Stimulated activated CD4-positive, alpha-beta T cell treated with anti-CD3 and anti-CD28 coated beads, TNF-alpha, amount 100 ng/mL, for 48 hours (primary cell): ENCODE measurements around the gene DCST2.
A peak's percentile ranks its signal among the peaks of the same experiment; 100 is the strongest.

Experiments used
- DNase-seq, 3 donors: peaks; one replicate each; pipeline ENCODE4 v3.0.0-alpha.2; 2020; ENCODE audit warnings: low read depth in 3 of 3

The DCST2 gene

DNA sequence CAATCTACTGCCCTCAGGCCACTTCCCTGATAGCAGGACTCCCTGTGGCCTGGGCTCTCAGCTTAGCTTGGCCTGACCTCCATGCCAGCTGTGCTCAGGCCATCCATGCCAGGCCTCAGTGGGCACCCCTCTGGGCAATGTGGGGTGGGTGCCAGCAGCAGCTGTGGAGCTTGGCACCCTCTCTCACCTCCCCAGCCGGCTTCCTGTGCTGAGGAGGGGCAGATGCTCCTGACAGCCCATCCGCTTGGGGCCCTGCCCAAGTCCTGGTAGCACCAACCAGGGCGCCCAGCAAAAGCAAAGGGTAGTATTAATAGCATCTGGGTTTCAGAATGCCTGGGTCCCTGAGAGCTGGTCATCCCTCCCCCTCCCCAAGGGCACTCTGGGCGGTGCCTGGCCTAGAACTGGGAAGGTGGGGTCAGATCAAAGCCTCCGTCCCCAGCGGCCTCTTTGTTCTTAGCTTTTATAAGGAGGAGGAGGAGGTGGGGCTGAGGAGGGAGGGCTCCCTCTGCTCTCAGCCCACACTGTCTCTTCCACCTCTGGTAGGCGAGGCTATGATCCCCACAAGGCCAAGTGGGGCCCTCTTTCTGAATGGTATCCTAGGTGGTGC lies 36.1 kb upstream of the DCST2 start:
- no peak for DNase-seq

DNA sequence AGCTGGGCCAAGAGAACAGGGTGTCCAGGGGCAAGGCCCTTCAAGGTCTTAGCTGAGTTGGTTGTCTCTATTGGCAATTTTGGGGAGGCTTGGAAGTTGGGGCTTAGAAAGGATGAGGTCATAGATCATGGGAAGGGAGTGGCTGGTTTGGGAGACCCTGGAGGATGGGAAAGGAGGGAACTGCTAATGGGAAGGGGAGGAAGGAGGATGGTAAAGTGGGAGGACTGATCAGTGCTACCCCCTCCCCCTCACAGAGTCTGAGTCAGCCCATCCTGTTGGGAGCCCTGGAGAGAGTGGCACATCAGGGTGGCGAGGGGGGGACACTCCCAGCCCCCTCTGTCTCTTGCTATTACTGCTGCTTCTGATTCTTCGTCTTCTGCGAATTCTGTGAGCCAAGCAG lies 35.0 kb upstream of the DCST2 start:
- no peak for DNase-seq

- no peak for DNase-seq
Measured at GRCh38 chr1:155066777-155067176, 33.2 kb upstream of the DCST2 start.

- DNase-seq, result no peak
Measured at GRCh38 chr1:155064832-155065429, 31.4 kb upstream of the DCST2 start.

GRCh38 chr1:155064111-155064831 lies 30.7 kb upstream of the DCST2 start:
- no peak for DNase-seq

GRCh38 chr1:155063550-155064110 lies 30.0 kb upstream of the DCST2 start, which contains the start of gene EFNA4:
TSS of gene EFNA4 (plus strand) at chr1:155063740. CDS start at chr1:155063824, 84 bp downstream.
- DNase-seq, result peak; percentile 66 to 83 (median 68)

- peak; percentile 64 to 76 (median 67) for DNase-seq
Measured at GRCh38 chr1:155062702-155063411, 29.3 kb upstream of the DCST2 start.

- DNase-seq, result no peak
Measured at GRCh38 chr1:155062151-155062686, 28.6 kb upstream of the DCST2 start.

DNA sequence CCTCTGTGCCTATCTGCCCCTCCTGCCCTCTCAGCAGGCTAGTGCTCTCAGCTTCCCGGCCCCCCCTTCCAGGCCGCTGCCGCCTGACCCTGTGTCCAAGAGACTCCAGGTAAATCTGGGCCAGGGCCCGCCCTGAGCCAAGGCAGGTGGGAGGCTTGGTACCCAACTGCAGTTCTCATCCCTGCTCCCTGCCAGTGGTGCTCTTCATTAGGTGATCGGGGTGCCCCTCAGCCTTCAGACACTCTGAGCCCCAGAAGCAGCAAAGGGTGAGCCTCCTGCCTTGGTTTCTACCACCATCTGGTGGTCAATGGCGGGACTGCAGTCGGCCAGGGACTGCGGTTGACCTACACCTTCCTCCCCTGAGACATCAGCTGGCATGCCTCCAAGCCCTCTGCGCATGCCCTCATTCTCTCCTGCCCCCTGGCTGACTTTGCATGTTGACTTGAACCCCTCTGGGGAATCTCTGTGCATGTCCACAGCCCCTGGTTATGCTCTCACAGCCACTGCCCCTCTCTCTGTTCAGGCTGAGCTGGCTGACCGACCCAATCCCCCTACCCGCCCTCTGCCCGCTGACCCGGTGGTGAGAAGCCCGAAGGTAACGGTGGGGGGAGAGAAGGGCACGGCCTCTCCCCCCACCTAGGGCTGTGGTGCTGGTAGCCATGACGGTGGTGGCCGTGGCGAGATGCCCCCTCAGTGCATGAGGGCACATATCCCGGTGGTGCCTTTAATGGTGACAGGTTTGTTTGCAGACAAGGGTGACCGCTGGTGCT lies 28.0 kb upstream of the DCST2 start:
- DNase-seq, result peak; percentile 90 to 96 (median 95)

DNA sequence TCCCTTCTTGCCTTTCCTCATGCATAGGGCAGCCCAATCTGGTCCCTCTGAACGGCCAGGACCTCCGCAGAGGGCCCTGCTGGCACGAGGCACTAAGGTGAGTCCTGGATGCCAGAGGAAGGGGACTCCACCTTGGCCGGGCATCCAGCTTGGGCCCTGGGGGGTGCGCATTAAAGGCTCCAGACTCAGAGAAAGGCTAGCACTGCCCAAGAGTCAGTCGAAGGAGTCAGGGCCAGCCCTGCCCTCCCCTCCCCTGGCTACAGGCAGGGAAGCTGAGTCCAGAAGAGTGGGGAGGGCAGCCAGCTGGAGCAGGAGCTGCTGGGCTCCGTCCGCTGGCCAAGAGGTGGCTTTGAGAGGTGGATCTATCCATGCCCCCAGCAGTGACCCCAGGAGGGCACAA lies 27.2 kb upstream of the DCST2 start:
- no peak for DNase-seq

GRCh38 chr1:155057788-155058211 lies 24.2 kb upstream of the DCST2 start:
- DNase-seq, result no peak

GRCh38 chr1:155057104-155057503 lies 23.5 kb upstream of the DCST2 start:
- DNase-seq, result no peak

DNA sequence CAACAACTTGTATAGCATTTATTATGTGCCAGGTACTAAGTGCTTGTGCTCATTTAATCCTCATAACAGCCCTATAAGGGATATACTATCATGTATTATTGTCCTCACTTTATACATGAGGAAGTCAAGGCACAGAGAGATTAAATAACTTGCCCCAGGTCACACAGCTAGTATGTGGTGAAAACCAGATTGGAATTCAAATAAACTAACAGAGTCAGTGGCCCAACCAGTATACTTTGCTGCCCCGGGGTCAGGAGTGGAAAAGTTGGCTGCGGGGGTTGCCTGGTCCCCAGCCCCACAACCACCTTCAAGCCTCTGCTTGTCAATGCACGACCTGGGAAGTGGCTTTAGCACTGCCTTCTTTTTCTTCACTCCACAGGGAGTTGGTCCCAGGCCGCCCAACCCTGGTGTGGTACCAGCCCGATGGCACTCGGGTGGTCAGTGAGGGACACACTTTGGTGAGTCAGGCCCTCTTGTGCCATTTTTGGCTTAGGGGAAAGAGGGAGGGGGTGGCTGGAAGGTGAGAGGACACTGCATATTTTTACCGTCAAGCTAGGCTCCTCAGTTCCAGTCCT lies 20.0 kb upstream of the DCST2 start:
- no peak for DNase-seq

- no peak for DNase-seq
Measured at GRCh38 chr1:155052439-155053395, 19.1 kb upstream of the DCST2 start.

DNA sequence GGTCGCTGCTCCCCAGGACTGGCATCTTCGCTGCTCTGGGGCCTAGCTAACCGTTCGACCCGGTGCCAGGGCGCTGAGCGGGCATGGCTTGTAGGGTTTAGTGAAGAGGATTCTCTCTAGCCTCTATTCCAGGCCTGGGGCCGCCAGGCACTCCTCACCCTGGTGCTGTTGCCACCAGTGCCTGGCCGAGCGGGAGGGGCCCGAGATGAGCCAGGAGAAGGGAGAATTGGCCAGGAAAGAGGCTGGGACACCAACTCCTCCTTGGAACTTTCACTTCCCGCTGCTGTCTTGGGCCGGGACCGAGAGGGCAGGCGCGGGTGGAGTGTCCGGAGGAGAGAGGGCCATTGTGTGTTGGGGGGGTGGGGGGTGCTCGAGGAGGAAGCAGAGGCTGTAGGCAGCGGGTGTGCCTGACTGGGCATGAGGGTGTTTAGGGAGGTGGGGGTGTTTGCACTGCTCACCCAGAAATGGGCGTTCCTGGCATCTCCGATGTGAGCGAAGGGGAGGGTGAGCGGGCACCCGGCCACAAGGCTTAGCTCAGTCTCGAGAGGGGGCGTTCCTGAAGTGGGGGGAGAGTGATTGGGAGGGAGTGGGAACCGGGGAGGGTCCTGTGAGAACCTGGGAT lies 18.3 kb upstream of the DCST2 start:
- DNase-seq, result no peak

- DNase-seq, result no peak
Measured at GRCh38 chr1:155051342-155051776, 17.8 kb upstream of the DCST2 start.

DNA sequence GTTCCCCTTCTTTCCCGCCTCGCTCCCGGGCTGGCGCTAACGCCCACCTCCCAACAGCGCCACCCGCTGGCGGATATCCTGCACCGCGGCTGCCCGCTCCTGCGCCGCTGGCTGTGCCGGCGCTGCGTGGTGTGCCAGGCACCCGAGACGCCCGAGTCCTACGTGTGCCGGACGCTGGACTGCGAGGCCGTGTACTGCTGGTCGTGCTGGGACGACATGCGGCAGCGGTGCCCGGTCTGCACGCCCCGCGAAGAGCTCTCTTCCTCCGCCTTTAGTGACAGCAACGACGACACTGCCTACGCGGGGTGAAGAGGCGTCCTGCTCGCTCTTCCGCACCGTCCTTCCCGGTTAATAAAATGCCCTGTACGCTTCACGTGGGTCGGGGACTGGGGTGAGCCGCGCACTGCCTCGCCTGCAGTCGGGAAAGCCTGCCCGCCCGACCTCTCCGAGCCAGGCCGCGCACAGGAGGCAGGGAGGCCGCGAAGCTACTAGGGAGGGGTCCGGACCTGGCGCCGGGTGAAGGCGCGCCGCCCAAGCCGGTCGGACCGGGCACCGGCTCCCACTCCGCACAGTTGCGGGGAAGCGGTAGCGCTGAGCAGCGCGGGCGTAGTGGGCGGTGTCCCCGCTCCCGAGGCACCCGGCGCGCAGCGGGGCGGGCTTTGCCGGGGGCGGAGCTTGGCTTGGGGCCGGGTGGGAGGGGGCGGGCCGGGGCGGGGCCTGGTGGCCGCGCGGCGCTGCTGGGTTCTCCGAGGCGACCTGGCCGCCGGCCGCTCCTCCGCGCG lies 17.2 kb upstream of the DCST2 start, which contains the start of gene ADAM15:
Gene ADAM15, plus strand, starts transcription at position 757 of the 782 bp plus-strand sequence. CDS start 71 bp downstream, outside the sequence.
- peak; percentile 64 to 79 (median 70) for DNase-seq
